Endothelial cell (in vitro differentiated cells): ENCODE data around the gene KSR2. TPM values are rescaled to one million over a fixed set of nuclear protein-coding genes. Genes with fewer than 3 reads are reported as not detected.

ENCODE experiments used
- DNase-seq: peaks from one replicate; pipeline ENCODE4 v3.0.0; 2021; ENCODE audit warnings: low spot score
- H3K27ac Mint-ChIP-seq: one replicate; pipeline ENCODE4 v1.8.0; 2021; ENCODE audit warnings: mixed read lengths, inconsistent platforms; ENCODE audit not compliant: unreplicated experiment
- H3K27me3 Mint-ChIP-seq: one replicate; pipeline ENCODE4 v1.8.0; 2021; ENCODE audit warnings: mild to moderate bottlenecking, moderate library complexity, mixed read lengths, inconsistent platforms; ENCODE audit not compliant: unreplicated experiment
- H3K36me3 Mint-ChIP-seq: one replicate; pipeline ENCODE4 v1.8.0; 2021; ENCODE audit warnings: mild to moderate bottlenecking, low read depth, mixed read lengths, inconsistent platforms; ENCODE audit not compliant: unreplicated experiment
- H3K4me1 Mint-ChIP-seq: one replicate; pipeline ENCODE4 v1.8.0; 2021; ENCODE audit warnings: mild to moderate bottlenecking, mixed read lengths, inconsistent platforms; ENCODE audit not compliant: unreplicated experiment
- H3K4me3 Mint-ChIP-seq: one replicate; pipeline ENCODE4 v1.8.0; 2021; ENCODE audit warnings: mild to moderate bottlenecking, mixed read lengths, inconsistent platforms; ENCODE audit not compliant: unreplicated experiment
- H3K9me3 Mint-ChIP-seq: one replicate; pipeline ENCODE4 v1.8.0; 2021; ENCODE audit warnings: mixed read lengths, inconsistent platforms; ENCODE audit not compliant: unreplicated experiment
- total RNA-seq: library from RNA; stranded (reverse); fragmentation: NEBNext Ultra II Directional; extraction: Animal tissue kit (Norgen Biotek cat#: 25700); gene quantifications from one replicate; pipeline ENCODE4 v1.2.1, GENCODE V29; 2021; ENCODE audit not compliant: unreplicated experiment
- TF ChIP-seq, protein P1 (sequence below): fragments of 200-600 bp; sonication (generic); IDR thresholded peaks from one replicate; pipeline ENCODE4 v1.5.0; 2021; ENCODE audit warnings: antibody characterized with exemption; ENCODE audit not compliant: unreplicated experiment

KSR2 gene
- total RNA-seq, 1 donor from 2014 or later, result 0.05 TPM

DNA sequence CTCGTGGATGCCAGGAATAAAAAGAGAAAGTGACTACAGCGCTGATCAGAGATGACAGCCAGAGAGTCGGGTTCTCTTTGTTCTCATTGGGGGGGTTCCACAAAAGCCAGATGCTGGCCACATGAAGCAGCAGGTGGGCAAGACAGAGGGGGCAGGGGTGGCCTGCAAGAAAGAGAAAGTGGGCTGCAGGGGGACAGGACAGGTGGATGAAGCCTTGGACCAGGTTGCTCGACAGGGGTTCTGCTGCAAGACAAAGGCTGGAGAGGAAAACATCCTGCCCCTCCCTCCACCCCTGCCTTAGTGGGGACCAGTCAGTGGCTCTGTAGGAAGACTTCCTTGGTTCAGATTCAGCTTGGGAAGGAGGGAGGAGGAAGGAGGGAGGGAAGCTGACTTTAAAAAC, 126.2 kb downstream of the KSR2 start:
- Mint-ChIP-seq H3K36me3 (no peaks in the 10 kb centered on the region), H3K27me3 (no peaks in the 10 kb centered on the region), H3K4me1 (no peaks in the 10 kb centered on the region), H3K27ac (no peak overlapping the region), H3K9me3 (no peaks in the 10 kb centered on the region), H3K4me3 (no peak overlapping the region)
- TF ChIP-seq, protein P1, sequence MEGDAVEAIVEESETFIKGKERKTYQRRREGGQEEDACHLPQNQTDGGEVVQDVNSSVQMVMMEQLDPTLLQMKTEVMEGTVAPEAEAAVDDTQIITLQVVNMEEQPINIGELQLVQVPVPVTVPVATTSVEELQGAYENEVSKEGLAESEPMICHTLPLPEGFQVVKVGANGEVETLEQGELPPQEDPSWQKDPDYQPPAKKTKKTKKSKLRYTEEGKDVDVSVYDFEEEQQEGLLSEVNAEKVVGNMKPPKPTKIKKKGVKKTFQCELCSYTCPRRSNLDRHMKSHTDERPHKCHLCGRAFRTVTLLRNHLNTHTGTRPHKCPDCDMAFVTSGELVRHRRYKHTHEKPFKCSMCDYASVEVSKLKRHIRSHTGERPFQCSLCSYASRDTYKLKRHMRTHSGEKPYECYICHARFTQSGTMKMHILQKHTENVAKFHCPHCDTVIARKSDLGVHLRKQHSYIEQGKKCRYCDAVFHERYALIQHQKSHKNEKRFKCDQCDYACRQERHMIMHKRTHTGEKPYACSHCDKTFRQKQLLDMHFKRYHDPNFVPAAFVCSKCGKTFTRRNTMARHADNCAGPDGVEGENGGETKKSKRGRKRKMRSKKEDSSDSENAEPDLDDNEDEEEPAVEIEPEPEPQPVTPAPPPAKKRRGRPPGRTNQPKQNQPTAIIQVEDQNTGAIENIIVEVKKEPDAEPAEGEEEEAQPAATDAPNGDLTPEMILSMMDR, result no peak
- DNase-seq, result no peak

DNA sequence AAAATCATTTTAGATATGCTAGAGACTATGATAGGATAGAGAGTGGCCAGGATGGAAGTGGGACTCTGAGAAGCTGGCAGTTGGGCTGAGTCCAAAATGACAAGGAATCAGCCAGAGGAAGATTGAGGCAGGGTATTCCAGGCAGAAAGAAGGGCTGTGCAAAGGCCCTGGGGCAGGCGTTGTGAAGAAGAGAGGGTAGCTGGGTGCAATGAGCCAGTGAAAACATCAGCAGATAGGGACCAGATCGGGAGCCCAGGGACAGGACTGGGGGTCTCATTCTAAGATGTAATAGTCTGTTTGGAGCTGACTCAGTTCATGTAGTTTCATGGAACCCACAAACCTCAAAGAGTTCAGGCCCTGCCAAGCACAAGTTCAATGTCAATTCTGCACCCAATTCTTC, 126.6 kb downstream of the KSR2 start:
- Mint-ChIP-seq H3K27ac (no peak overlapping the region), H3K4me1 (no peaks in the 10 kb centered on the region)

GRCh38 chr12:117837737-117838050, 131.1 kb downstream of the KSR2 start:
- Mint-ChIP-seq H3K4me3 (no peak overlapping the region), H3K36me3 (no peaks in the 10 kb centered on the region), H3K27me3 (no peaks in the 10 kb centered on the region), H3K27ac (no peak overlapping the region), H3K4me1 (no peaks in the 10 kb centered on the region), H3K9me3 (no peaks in the 10 kb centered on the region)
- DNase-seq, result no peak
- TF ChIP-seq, protein P1, result no peak

More for the DNA sequence above, 126.6 kb downstream of the KSR2 start:
- Mint-ChIP-seq H3K9me3 (no peaks in the 10 kb centered on the region), H3K36me3 (no peaks in the 10 kb centered on the region), H3K4me3 (no peak overlapping the region), H3K27me3 (no peaks in the 10 kb centered on the region)
- no peak for DNase-seq
- TF ChIP-seq, protein P1, result no peak

DNA sequence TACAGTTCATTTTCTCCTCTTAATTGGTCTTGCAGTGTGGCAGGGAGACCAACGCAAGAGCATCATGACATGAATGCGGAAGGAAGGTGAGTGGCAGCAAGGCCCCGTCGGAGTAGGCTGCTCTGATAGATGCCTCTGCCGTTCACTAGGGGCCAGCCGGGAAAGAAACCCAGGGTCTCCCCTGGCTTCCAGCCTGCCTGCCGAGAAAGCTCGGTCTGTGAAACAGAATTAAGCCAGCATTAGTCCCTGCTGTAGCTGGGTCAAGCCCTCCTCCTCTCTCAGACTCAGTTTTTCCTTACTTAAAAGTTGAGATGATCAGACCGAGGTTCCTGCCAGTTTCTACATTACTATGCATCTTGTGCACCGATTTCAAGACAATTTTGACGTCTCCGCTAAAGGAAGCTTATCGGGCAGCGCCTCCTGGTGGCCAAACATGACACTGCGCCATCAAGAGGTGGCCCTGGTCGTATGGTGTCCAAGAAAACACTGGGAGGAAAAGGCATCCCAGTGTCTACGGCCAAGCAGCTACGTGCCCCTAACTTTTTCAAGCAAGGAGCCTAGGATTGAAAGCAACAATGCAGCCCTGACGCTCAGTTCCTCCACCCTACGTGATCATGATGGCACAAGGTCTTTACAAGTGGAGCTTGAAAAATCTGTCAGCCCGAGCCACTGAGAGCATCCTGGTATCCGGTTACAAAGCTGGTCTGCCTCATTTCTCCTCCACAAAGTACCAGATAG, 131.6 kb downstream of the KSR2 start:
- Mint-ChIP-seq H3K27ac (no peak overlapping the region), H3K4me1 (no peaks in the 10 kb centered on the region), H3K4me3 (no peak overlapping the region), H3K36me3 (no peaks in the 10 kb centered on the region), H3K9me3 (no peaks in the 10 kb centered on the region), H3K27me3 (no peaks in the 10 kb centered on the region)
- TF ChIP-seq, protein P1, result peak; percentile 99
- peak; percentile 86 for DNase-seq

GRCh38 chr12:117836476-117836875, 132.3 kb downstream of the KSR2 start:
- Mint-ChIP-seq H3K27ac (no peak overlapping the region), H3K36me3 (no peaks in the 10 kb centered on the region), H3K9me3 (no peaks in the 10 kb centered on the region), H3K4me1 (no peaks in the 10 kb centered on the region), H3K27me3 (no peaks in the 10 kb centered on the region), H3K4me3 (no peak overlapping the region)
- TF ChIP-seq, protein P1, result no peak
- no peak for DNase-seq
